NCI-H1105 treated with DMSO at 0.1 percent for 48 hours (cell line): ENCODE data around the gene NOL7.

ENCODE experiments used
- DNase-seq: peaks from one replicate; lab custom pipeline; 2025; lab: John Stamatoyannopoulos, UW

Gene NOL7

GRCh38 chr6:13614926-13615791 lies at the start of gene NOL7:
Gene NOL7 (plus strand): TSS chr6:13615335. CDS start chr6:13615359, 24 bp downstream.
- peak; percentile 96 for DNase-seq

- no peak for DNase-seq
Measured at GRCh38 chr6:13565921-13566320, 49.2 kb upstream of the NOL7 start.

- DNase-seq, result no peak
Measured at GRCh38 chr6:13566500-13566899, 48.6 kb upstream of the NOL7 start.

- no peak for DNase-seq
Measured at GRCh38 chr6:13568970-13569369, 46.2 kb upstream of the NOL7 start.

- no peak for DNase-seq
Measured at GRCh38 chr6:13572240-13572639, 42.9 kb upstream of the NOL7 start.

GRCh38 chr6:13572951-13573654 lies 42.0 kb upstream of the NOL7 start:
- DNase-seq, result no peak

GRCh38 chr6:13573669-13574110 lies 41.4 kb upstream of the NOL7 start:
- peak; percentile 65 for DNase-seq

- DNase-seq, result peak; percentile 96
Measured at GRCh38 chr6:13574149-13574570, 41.0 kb upstream of the NOL7 start.

- DNase-seq, result peak; percentile 90
Measured at GRCh38 chr6:13574571-13575376, 40.4 kb upstream of the NOL7 start, which contains the start of gene SIRT5. Gene SIRT5 (plus strand): TSS chr6:13574601. CDS start chr6:13584111, 9,510 bp downstream.

GRCh38 chr6:13575377-13575775 lies 39.8 kb upstream of the NOL7 start:
- DNase-seq, result no peak

- no peak for DNase-seq
Measured at GRCh38 chr6:13576017-13576416, 39.1 kb upstream of the NOL7 start.

GRCh38 chr6:13577926-13578325 lies 37.2 kb upstream of the NOL7 start:
- no peak for DNase-seq

- no peak for DNase-seq
Measured at GRCh38 chr6:13579911-13580310, 35.2 kb upstream of the NOL7 start.

GRCh38 chr6:13581700-13582229 lies 33.4 kb upstream of the NOL7 start:
- no peak for DNase-seq

GRCh38 chr6:13586603-13587542 lies 28.3 kb upstream of the NOL7 start:
- no peak for DNase-seq

GRCh38 chr6:13589801-13590200 lies 25.3 kb upstream of the NOL7 start:
- no peak for DNase-seq

GRCh38 chr6:13590574-13591153 lies 24.5 kb upstream of the NOL7 start:
- DNase-seq, result no peak

GRCh38 chr6:13591205-13591921 lies 23.8 kb upstream of the NOL7 start:
- DNase-seq, result no peak

GRCh38 chr6:13593103-13593502 lies 22.0 kb upstream of the NOL7 start:
- no peak for DNase-seq

GRCh38 chr6:13593720-13594119 lies 21.4 kb upstream of the NOL7 start:
- DNase-seq, result no peak
